HG02981 (cell line): ENCODE data around the gene TMEM121.

Source experiments
- ATAC-seq: cut with Tn5 transposase; IDR thresholded peaks from one replicate; pipeline ENCODE4 v1.9.1; 2021; ENCODE audit warnings: mild to moderate bottlenecking, moderate library complexity; ENCODE audit not compliant: unreplicated experiment

Gene TMEM121

DNA sequence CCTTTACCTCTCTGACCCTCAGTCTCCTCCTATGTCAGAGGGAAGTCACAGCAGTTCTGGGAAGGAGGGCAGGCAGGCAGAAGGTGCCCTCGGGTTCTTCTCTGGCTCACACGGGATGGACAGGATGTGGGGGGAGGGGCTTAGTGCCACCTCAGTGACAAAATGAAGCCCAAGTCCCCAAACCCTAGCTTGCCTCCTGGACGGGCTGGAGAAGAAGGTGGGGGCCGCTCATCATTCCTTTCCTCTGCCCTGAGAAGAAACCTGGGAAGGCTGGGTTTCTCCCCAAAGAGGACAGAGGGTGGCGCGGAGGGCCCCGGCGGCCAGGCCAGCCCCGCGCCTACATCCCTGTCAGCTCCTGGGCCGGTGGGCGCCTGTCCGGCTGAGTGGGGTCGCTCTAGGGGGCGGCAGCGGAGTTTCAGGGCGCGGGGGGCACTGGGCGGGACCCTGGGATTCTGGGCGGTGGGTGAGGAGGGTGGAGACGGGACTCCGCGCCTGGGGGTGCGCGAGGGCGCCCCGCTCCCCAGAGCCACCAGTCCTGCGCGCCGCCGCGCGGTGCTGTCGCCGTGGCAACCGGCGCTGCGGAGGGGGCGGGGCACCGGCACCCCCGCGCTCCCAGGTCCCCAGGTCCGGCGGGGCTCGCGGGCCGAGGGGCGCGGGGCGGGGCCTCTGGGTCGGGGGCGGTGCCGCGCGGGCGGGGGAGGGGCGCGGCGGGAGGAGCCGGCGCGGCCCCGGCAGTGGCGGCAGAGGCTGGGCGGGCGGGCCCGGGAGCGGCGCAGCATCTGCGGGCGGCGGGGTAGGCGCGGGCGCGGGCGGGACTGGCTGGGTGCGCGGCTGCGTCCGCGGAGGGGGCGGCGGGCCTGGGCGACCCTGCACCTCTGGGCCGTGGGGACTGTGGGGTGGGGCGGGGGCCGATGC, at the start of gene TMEM121:
TMEM121 (plus strand) TSS at position 723 of the 915 bp plus-strand sequence. CDS start 2,252 bp downstream, outside the sequence.
- ATAC-seq = no peak

GRCh38 chr14:105476831-105477659, 49.3 kb upstream of the TMEM121 start:
- ATAC-seq = no peak

- ATAC-seq = no peak
These were observed 48.6 kb upstream of the TMEM121 start for GRCh38 chr14:105477660-105478397.

DNA sequence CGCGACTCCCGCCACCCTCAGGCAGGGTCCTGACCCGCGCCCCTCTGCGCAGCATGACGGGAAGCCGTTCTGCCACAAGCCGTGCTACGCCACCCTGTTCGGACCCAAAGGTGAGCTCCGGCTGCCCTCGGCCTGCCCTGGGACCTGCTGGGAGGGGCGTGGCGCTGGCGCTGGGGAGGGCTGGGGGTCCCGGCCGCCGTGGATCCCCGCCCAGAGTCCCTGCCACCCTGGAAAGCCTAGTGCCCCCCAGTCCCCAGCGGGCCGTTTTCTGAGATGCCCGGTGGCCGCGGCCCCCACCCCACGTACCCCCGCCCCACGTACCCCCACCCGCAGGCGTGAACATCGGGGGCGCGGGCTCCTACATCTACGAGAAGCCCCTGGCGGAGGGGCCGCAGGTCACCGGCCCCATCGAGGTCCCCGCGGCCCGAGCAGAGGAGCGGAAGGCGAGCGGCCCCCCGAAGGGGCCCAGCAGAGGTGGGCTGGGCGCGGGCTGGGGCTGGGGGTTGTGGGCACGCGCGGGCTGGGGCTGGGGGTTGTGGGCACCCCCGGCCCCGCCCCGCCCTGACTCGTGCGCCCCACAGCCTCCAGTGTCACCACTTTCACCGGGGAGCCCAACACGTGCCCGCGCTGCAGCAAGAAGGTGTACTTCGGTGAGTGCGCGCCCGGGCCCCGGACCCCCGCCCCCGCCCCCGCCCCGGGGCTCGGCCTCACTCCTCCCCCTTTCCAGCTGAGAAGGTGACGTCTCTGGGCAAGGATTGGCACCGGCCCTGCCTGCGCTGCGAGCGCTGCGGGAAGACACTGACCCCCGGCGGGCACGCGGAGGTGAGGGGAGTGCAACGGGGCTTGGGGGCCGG, 47.8 kb upstream of the TMEM121 start:
- no peak for ATAC-seq

- no peak for ATAC-seq
These were observed 46.8 kb upstream of the TMEM121 start for GRCh38 chr14:105479431-105480158.

DNA sequence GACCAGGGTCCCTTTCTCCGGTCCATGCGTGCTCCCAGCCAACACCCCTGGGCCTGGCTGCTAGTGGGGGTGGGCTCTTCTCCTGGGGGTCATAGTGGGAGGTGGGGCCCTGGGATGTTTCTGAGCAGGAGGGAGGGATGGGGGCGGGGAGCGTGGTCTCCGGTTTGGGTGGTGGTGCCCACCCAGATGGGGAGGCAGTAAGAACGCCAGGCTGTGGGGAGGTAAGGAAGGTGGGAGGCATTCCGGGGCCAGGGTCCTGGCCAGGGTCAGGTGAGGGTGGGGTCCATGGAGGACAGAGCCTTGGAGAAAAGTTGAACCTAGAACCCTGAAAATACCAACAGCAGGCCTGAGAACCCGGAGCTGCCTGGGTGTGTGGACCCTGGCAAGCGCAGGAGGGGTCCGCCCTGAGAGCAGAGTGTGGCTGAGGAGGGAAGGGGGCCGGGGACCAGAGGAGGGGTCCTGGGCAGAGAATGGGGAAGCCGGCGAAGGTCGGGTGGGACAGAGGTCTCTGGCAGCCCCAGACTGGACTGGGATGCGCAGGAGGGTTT, 46.1 kb upstream of the TMEM121 start:
- no peak for ATAC-seq

DNA sequence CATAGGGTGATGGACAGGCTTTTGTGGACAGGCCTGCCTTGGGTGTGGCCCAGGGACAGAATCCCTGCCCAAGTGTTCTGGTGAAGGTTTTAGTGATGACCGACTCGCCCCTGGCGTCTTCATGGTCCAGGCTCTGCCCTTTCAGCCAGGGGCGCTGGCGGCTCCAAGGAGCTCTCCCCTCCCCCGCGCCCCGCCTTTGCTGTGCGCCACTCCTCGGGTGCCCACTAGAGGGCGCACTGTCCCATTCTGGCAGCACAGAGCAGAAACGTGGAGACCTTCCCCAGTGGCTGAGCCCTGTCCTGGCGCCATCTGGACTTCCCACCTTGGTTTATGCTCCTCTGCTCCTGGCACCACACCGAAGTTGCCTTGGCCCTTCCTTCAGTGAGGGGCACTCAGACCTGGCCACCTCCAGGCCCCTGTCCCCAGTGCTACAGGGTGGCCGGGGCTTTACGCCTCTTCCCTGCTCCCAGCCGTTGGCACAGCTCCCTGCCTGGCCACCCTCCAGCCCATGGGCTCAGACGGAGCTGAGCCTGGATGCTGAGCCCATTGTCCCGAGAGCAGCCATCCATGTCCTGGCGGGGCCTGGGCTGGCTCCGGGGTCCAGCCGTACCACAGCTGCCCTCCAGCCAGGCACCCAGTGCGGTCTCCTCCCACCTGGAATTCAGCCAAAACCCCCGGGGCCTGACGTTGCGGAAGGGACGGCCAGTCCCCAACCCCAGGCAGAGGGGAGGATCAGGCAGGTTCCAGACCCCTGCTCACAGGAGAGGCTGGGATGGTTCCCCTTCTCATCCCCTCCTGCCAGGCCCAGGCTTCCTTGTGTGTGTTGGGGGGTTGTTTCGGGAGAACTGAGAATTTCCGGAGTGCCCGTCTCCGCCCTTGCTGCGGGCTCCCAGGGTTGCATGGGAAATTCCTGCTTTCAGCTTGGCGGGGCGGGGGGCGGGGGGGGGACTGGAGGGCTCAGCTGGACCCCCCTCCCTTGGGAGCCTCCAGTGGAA, 45.3 kb upstream of the TMEM121 start:
- peak; percentile 35 for ATAC-seq

DNA sequence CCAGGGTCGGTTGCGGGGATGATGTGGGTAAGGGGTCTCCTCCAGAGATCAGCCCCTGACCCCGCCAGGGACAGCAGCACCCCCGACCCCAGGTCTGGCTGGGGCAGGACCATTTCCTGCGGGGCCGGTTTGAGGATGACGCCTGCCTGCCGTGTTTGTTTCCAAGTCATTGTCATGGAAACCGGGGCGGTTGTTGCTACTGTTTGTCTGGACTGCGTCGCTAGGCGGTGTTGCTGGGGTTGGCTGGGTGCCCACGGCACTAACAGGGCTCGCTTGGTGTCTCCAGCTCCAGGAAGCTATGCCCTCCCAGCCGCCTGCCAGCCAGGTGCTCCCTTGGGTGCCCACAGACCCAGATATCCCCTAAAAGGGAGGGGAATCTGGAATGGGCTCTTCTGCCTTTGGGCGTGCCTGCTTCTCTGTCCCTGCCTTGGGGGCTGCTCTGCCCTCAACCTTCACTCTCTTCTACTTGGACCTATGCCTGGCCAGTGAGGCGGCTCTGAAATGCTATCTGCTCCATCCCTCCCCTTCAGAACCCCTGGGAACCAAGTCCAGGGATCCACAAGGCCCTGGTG, 44.4 kb upstream of the TMEM121 start:
- peak; percentile 45 for ATAC-seq

- no peak for ATAC-seq
These were observed 43.8 kb upstream of the TMEM121 start for GRCh38 chr14:105482486-105483110.

DNA sequence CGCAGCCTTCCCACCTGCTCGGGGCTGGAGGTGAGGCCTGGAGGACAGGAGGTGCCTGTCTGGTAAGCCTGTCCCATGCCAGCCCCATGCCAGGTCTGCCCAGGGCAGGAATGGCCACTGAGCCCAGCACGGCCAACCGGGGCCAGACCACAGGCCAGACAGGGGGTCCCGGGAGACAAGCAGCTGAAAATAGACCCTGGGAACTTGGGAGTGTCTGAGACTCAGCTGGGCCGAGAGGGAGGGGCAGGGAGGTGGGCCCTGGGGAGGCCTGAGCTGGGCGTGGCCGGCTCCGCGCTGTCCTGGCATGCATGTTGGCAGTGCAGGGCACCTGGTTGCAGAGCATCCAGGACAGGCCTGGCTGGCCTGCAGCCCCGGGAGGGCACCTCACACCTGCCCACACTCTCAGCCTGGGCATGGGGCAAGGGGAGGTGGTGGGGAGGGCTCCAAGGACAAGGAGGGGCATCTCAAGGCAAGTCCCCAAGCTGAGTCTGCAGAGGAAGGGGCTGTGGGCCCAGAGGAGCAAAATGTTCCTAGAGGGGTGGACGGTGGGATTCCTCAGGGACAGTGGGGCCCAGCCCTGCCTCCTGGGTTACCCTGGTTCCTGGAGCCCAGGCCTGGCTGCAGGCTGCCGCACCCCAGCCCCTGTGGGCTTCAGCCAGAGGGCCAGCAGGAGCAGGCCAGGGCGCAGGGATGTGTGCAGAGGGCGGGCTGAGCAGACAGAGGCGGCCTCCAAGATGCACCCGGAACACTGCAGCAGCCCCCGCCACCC, 42.9 kb upstream of the TMEM121 start:
- ATAC-seq = no peak

GRCh38 chr14:105484069-105484996, 42.0 kb upstream of the TMEM121 start:
- no peak for ATAC-seq

DNA sequence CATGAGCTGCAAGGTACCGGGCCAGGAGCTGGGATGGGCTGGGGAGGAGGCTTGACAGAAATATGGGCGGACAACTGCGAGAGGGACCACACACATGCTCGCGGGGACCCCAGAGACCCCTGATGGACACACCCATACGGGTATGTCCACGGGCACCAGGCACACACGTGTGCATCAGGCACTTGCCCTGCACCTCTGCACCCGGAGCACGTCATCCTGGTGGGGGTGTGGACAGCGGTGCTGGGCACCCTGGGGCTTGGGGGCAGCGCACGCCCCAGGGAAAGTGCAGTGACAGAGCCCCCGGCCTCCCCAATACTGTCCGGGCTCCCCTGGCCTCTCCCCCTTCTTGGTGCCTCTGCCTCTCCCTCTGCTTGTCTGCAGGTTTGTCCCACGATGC, 41.4 kb upstream of the TMEM121 start:
- ATAC-seq = no peak

DNA sequence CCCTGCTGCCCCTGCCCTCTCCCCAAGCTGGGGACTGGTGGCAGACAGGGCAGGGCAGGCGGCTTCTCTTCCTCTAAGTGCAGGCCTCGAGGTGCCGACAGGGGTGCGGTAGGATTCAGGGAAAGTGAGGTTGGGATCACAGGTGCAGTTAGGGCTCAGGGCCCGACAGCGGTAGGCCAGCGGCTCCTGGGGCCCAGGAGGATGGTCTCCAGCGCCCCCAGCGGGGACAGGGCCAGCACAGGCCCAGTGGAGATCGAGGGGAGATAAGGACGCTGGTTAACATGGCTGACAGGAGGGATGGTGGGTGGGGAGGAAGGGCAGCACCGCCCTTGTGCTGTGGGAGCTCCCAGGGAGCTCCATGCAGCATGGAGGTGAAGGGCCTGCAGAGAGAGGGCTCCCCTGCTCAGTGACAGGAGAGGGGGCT, 40.6 kb upstream of the TMEM121 start:
- no peak for ATAC-seq

DNA sequence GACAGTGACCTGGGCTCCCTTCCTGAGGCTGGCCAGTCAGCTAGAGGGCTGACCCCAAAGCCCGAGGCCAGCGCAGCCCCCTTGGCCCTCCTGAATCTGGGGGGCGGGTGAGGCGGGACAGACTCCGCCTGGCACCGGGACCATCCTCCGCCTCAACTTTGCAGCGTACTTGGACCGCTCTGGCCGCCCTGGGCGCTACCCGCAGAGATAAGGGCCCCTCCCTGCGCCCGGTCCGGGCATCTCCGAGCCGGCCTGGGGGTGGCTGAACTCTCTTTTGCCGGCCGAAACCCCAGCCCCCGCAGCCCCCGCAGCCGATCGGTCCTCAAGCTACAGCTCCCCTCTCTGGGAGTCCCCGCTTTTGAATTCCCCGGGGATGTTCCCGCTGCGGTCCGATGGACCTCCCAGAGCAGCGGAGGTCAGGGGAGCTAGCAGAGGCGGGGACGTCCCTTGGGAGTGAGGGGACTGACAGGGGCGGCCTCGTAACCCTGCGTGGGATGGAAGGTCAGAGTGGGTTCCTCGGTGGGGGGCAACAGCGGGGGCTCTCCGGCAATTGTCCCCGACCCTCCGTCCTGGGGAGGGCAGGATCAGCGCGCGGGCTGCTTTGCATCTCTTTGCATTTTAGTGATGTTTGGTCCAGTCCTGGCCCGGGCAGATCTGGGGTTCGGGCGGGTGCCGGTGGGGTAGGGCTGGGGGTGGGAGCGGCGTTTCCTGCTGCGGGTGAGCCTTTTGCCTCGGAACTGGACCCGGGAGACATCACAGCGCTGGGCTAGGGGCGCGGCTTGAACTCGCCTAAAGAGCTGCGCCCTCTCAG, 40.0 kb upstream of the TMEM121 start, which contains the start of gene CRIP1:
CRIP1 (plus strand) TSS at position 724 of the 811 bp plus-strand sequence. CDS start 374 bp downstream, outside the sequence.
- no peak for ATAC-seq
